ENCODE data around the gene FAU.

The FAU gene

DNA sequence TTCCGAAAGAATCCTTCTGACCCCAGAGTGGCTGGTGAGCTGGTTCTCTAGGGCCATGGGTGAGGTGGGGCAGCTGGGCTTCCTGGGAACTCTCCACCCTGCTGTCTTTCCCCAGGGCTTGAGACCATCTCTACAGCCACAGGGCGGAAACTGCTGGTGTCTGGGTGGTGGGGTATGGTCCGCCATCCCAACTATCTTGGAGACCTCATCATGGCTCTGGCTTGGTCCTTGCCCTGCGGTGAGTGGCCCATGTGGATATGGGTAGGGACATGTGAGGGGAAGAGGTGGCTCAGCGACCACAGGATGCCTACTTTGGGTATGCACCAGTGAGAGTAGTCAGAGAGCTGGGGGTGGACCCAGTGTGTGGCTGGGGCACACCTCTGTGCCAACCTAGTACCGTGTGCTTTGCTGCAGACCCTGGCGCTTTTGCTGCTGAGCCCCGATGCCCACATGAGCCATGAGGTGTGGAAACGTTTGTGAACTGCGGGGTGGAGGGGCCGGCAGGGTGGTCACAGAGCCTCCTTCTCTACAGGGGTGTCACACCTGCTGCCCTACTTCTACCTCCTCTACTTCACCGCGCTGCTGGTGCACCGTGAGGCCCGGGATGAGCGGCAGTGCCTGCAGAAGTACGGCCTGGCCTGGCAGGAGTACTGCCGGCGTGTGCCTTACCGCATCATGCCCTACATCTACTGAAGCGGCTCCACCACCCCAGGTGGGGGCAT lies 6.4 kb downstream of the FAU start:
- no peak for DNase-seq
- no peaks in the 10 kb centered on the region for H3K27me3 ChIP-seq
- peaks cover 11% of the 10 kb centered on the region for H3K36me3 ChIP-seq
- TF ChIP-seq, protein P1, sequence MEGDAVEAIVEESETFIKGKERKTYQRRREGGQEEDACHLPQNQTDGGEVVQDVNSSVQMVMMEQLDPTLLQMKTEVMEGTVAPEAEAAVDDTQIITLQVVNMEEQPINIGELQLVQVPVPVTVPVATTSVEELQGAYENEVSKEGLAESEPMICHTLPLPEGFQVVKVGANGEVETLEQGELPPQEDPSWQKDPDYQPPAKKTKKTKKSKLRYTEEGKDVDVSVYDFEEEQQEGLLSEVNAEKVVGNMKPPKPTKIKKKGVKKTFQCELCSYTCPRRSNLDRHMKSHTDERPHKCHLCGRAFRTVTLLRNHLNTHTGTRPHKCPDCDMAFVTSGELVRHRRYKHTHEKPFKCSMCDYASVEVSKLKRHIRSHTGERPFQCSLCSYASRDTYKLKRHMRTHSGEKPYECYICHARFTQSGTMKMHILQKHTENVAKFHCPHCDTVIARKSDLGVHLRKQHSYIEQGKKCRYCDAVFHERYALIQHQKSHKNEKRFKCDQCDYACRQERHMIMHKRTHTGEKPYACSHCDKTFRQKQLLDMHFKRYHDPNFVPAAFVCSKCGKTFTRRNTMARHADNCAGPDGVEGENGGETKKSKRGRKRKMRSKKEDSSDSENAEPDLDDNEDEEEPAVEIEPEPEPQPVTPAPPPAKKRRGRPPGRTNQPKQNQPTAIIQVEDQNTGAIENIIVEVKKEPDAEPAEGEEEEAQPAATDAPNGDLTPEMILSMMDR (IDR thresholded peaks at IDR 0.05; ENCODE audit: low read depth, low read length) = no peak
- no peak overlapping the region for H3K4me3 ChIP-seq (ENCODE audit: low read depth, low read length)
- H3K9me3 ChIP-seq = no peaks in the 10 kb centered on the region
- peaks cover 5% of the 10 kb centered on the region for H3K4me1 ChIP-seq

DNA sequence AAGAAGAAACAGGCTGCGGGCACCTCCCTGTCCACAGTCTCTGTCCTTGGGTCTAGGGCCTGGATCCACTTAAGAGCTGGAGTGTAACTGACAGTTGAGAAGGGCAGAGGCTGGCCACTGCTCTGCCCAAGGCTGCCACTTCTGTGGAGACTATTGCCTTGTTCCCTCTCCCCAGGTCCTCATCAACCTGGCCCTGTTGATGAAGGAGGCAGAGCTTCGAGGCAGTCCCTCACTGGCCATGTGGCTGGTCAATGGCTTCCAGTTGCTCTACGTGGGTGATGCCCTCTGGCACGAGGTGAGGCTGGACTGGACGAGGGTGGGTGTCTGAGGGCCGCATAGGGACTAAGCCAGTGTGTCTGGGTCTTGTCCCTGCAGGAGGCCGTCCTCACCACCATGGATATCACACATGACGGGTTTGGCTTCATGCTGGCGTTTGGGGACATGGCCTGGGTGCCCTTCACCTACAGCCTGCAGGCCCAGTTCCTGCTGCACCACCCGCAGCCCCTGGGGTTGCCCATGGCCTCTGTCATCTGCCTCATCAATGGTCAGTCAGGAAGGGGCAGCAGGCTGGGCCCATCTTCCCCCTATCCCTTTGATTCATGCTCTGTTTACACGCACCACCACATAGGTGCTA lies 7.3 kb downstream of the FAU start:
- Histone ChIP-seq H3K36me3 (peaks cover 7% of the 10 kb centered on the region), H3K9me3 (no peaks in the 10 kb centered on the region), H3K27me3 (no peaks in the 10 kb centered on the region), H3K4me1 (peaks cover 5% of the 10 kb centered on the region), H3K4me3 (ENCODE audit: low read depth, low read length) (no peak overlapping the region)
- TF ChIP-seq, protein P1 (IDR thresholded peaks at IDR 0.05; ENCODE audit: low read depth, low read length) = no peak
- no peak for DNase-seq

DNA sequence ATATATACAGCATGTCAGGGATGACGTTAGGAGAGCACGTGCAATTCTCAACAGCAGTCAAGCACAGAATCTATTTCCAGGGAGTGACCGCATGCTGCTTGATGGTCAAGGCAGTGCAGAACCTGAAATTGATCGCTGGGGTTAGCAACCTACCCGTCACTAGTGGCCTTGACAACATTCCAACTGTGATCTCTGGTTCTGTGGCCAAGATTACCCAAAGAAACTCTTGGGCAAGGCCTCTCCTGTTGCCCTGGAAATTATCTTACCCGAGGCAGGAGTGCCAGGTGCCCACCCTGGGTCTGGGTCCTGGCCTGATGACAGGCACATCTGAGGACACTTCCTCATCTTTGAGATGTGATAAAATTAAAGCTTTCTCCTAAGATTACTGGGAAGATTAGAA lies 8.1 kb downstream of the FAU start:
- Histone ChIP-seq H3K9me3 (no peaks in the 10 kb centered on the region), H3K4me3 (ENCODE audit: low read depth, low read length) (no peak overlapping the region), H3K4me1 (peaks cover 5% of the 10 kb centered on the region), H3K36me3 (peaks cover 10% of the 10 kb centered on the region), H3K27me3 (no peaks in the 10 kb centered on the region)
- DNase-seq = no peak
- TF ChIP-seq, protein P1 (IDR thresholded peaks at IDR 0.05; ENCODE audit: low read depth, low read length) = no peak

DNA sequence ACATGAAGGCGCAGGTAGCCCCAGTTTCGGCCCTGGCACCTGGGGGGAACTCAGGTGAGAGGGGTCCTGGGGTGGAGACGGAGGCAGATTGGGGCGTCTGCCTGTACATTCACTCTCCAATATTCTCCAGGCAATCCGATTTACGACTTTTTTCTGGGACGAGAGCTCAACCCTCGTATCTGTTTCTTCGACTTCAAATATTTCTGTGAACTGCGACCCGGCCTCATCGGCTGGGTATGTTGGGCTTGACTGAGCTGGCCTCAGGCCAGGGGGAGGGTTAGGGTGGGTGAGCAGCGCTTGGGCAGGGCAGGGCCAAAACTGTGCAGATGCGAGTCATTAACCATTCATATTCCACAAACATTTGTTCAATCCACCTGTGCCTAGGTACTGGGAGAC lies 8.6 kb downstream of the FAU start:
- no peaks in the 10 kb centered on the region for H3K9me3 ChIP-seq
- H3K4me1 ChIP-seq = peaks cover 5% of the 10 kb centered on the region
- TF ChIP-seq, protein P1 (IDR thresholded peaks at IDR 0.05; ENCODE audit: low read depth, low read length) = no peak
- H3K36me3 ChIP-seq = peaks cover 10% of the 10 kb centered on the region
- peak; percentile 38 for DNase-seq
- no peaks in the 10 kb centered on the region for H3K27me3 ChIP-seq
- peak overlapping the region; percentile 69 for H3K4me3 ChIP-seq (ENCODE audit: low read depth, low read length)

DNA sequence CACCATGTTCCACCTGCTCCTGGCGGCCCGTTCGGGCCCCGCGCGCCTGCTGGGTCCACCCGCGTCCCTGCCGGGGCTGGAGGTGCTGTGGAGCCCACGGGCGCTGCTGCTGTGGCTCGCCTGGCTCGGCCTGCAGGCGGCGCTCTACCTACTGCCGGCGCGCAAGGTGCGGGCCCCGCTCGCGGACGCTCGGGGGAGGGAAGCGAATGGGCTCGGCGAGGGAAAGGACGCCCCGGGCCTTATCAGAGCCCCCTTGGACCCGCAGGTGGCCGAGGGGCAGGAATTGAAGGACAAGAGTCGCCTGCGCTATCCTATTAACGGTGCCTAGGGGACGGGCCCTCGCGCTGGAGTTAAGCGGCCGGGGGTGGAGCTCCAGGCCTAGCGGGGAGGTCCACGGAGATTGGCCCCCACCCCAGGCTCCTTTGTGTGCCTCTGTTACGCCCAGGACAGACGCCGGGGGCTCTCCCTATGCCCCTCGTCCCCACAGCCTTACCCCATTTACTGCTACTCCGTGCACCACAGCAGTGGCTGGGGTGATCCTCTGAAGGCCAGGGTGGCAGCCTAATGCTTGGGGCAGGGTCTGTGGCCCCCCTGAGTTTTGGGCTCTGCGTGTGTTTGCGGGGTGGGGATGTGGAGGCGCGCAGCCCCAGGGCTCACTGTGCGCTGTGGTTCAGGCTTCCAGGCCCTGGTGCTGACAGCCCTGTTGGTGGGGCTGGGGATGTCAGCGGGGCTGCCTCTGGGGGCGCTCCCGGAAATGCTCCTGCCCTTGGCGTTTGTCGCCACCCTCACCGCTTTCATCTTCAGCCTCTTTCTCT lies 9.2 kb downstream of the FAU start:
- DNase-seq = peak; percentile 65
- Histone ChIP-seq H3K4me1 (peaks cover 5% of the 10 kb centered on the region), H3K36me3 (peaks cover 10% of the 10 kb centered on the region), H3K27me3 (no peaks in the 10 kb centered on the region), H3K9me3 (no peaks in the 10 kb centered on the region), H3K4me3 (ENCODE audit: low read depth, low read length) (peak overlapping the region; percentile 69)
- TF ChIP-seq, protein P1 (IDR thresholded peaks at IDR 0.05; ENCODE audit: low read depth, low read length) = peak; percentile 56
